Activated CD8-positive, alpha-beta T cell treated with anti-CD3 and anti-CD28 coated beads for 36 hours (primary cell): ENCODE results near the gene TBCC. TPM values are rescaled to one million over a fixed set of nuclear protein-coding genes. Genes with fewer than 3 reads are reported as not detected.

Experiments
- ATAC-seq: fragments of 200-7000 bp; cut with Tn5 transposase; one replicate; pipeline ENCODE4 v1.10.0; 2021; ENCODE audit warnings: mild to moderate bottlenecking, moderate library complexity
- CTCF ChIA-PET: fragments of 350-600 bp; sonication (Branson Sonifier 250); formaldehyde crosslinking; loops from one replicate; lab custom pipeline; 2021; ENCODE audit warnings: antibody characterized with exemption; lab: Charles Lee
- POLR2A ChIA-PET: fragments of 350-600 bp; sonication (Branson Sonifier 250); formaldehyde crosslinking; loops from one replicate; lab custom pipeline; 2021; ENCODE audit warnings: antibody characterized with exemption; lab: Charles Lee
- DNase-seq: peaks from one replicate; pipeline ENCODE4 v3.0.0-alpha.2; 2020
- H3K27ac Mint-ChIP-seq: one replicate; pipeline ENCODE4 v1.8.0; 2021; ENCODE audit warnings: mild to moderate bottlenecking, mixed read lengths
- H3K27me3 Mint-ChIP-seq: one replicate; pipeline ENCODE4 v1.8.0; 2021; ENCODE audit warnings: mixed read lengths
- H3K36me3 Mint-ChIP-seq: one replicate; pipeline ENCODE4 v1.8.0; 2021; ENCODE audit warnings: low read depth, mixed read lengths
- H3K4me1 Mint-ChIP-seq: one replicate; pipeline ENCODE4 v1.8.0; 2021; ENCODE audit warnings: low read depth, mixed read lengths
- H3K4me3 Mint-ChIP-seq: one replicate; pipeline ENCODE4 v1.8.0; 2021; ENCODE audit warnings: mild to moderate bottlenecking, moderate library complexity, mixed read lengths
- H3K9me3 Mint-ChIP-seq: one replicate; pipeline ENCODE4 v1.8.0; 2021; ENCODE audit warnings: mixed read lengths
- intact Hi-C: fragments of 100-400 bp; cut with micrococcal nuclease; formaldehyde crosslinking; loops from one replicate; pipeline ENCODE4 v1.10.0; 2022
- total RNA-seq, 2 experiments: library from RNA; stranded (reverse); gene quantifications; one replicate each; pipeline ENCODE4 v1.2.3, GENCODE V29; 2021
- TF ChIP-seq, protein P1 (sequence below): fragments of 200-600 bp; IDR thresholded peaks from one replicate; pipeline ENCODE4 v1.8.0; 2022; ENCODE audit warnings: antibody characterized with exemption, mild to moderate bottlenecking

Gene TBCC
- total RNA-seq, 2 experiments from 2014 or later: 16.0 to 16.3 TPM

- Mint-ChIP-seq H3K9me3 (peaks cover 8% of the 10 kb centered on the region), H3K4me1 (peaks cover 3% of the 10 kb centered on the region), H3K4me3 (no peak overlapping the region), H3K27me3 (no peaks in the 10 kb centered on the region), H3K36me3 (no peaks in the 10 kb centered on the region), H3K27ac (no peak overlapping the region)
- TF ChIP-seq, protein P1, sequence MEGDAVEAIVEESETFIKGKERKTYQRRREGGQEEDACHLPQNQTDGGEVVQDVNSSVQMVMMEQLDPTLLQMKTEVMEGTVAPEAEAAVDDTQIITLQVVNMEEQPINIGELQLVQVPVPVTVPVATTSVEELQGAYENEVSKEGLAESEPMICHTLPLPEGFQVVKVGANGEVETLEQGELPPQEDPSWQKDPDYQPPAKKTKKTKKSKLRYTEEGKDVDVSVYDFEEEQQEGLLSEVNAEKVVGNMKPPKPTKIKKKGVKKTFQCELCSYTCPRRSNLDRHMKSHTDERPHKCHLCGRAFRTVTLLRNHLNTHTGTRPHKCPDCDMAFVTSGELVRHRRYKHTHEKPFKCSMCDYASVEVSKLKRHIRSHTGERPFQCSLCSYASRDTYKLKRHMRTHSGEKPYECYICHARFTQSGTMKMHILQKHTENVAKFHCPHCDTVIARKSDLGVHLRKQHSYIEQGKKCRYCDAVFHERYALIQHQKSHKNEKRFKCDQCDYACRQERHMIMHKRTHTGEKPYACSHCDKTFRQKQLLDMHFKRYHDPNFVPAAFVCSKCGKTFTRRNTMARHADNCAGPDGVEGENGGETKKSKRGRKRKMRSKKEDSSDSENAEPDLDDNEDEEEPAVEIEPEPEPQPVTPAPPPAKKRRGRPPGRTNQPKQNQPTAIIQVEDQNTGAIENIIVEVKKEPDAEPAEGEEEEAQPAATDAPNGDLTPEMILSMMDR: no peak
- intact Hi-C loops: no loop called here
- ChIA-PET POLR2A (no interaction called here), CTCF (no interaction called here)
- DNase-seq (no peak), ATAC-seq (no peak)
Measured at GRCh38 chr6:42711930-42712329, 34.0 kb downstream of the TBCC start.

DNA sequence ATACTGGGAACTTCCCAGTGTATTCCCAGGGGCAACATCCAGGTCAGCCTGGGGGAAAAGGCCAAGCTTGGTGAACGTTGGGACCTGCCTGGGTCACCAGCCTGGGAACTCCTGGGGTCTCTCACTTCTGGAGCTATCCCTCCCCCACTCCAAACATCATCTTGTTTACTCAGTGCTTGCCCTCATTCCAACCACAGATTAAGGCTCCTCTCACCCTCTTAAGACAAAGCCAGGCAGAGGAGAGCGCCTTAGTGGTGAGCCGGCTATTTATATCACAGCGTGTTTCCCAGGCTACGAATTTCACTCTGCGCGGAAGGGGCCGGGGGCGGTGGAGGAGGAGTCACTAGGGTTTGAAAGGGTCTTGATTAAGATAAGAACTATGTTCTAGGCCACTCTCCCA is 35.6 kb downstream of the TBCC start:
- ATAC-seq (no peak), DNase-seq (peak; percentile 16)
- Mint-ChIP-seq H3K36me3 (no peaks in the 10 kb centered on the region), H3K4me3 (no peak overlapping the region), H3K27me3 (no peaks in the 10 kb centered on the region), H3K27ac (no peak overlapping the region), H3K4me1 (peaks cover 3% of the 10 kb centered on the region), H3K9me3 (peaks cover 8% of the 10 kb centered on the region)
- TF ChIP-seq, protein P1: no peak
- ChIA-PET CTCF (no interaction called here), POLR2A (no interaction called here)
- intact Hi-C loops: no loop called here

- H3K9me3 Mint-ChIP-seq: peaks cover 8% of the 10 kb centered on the region
- DNase-seq: no peak
- ATAC-seq: no peak
- intact Hi-C loops: no loop called here
- CTCF ChIA-PET: no interaction called here
- TF ChIP-seq, protein P1: no peak
- H3K27me3 Mint-ChIP-seq: no peaks in the 10 kb centered on the region
- POLR2A ChIA-PET: interaction anchor here (1.3 kb wide), 1 partner anchor 13 kb away, joined by 4 read pairs; no protein-coding TSS in a partner anchor
- H3K36me3 Mint-ChIP-seq: no peaks in the 10 kb centered on the region
- H3K4me1 Mint-ChIP-seq: peaks cover 3% of the 10 kb centered on the region
- H3K4me3 Mint-ChIP-seq: no peak overlapping the region
- H3K27ac Mint-ChIP-seq: no peak overlapping the region
Measured at GRCh38 chr6:42709871-42710270, 36.0 kb downstream of the TBCC start.

- TF ChIP-seq, protein P1: no peak
- no peak for ATAC-seq
- DNase-seq: no peak
- Mint-ChIP-seq H3K27me3 (no peaks in the 10 kb centered on the region), H3K4me1 (no peaks in the 10 kb centered on the region), H3K4me3 (no peak overlapping the region), H3K27ac (no peak overlapping the region), H3K36me3 (no peaks in the 10 kb centered on the region), H3K9me3 (peaks cover 8% of the 10 kb centered on the region)
- intact Hi-C loops: no loop called here
- CTCF ChIA-PET: interaction anchor here (1.6 kb wide), 1 partner anchor 46 kb away, joined by 7 read pairs; no protein-coding TSS in a partner anchor
- POLR2A ChIA-PET: interaction anchor here (0.7 to 0.9 kb wide), 2 partner anchors 10 to 272 kb away, joined by 3 read pairs; no protein-coding TSS in a partner anchor
Measured at GRCh38 chr6:42708096-42708495, 37.8 kb downstream of the TBCC start.

GRCh38 chr6:42707595-42707994 is 38.3 kb downstream of the TBCC start:
- H3K9me3 Mint-ChIP-seq: peaks cover 8% of the 10 kb centered on the region
- no peak overlapping the region for H3K27ac Mint-ChIP-seq
- CTCF ChIA-PET: interaction anchor here (1.6 kb wide), 1 partner anchor 46 kb away, joined by 7 read pairs; no protein-coding TSS in a partner anchor
- intact Hi-C loops: no loop called here
- no peaks in the 10 kb centered on the region for H3K4me1 Mint-ChIP-seq
- TF ChIP-seq, protein P1: no peak
- H3K36me3 Mint-ChIP-seq: no peaks in the 10 kb centered on the region
- H3K27me3 Mint-ChIP-seq: no peaks in the 10 kb centered on the region
- no peak for DNase-seq
- POLR2A ChIA-PET: interaction anchor here (0.9 kb wide), 1 partner anchor 272 kb away, joined by 3 read pairs; no protein-coding TSS in a partner anchor
- no peak overlapping the region for H3K4me3 Mint-ChIP-seq
- ATAC-seq: no peak
